Inflammatory macrophage treated with lipopolysaccharide for 4 hours (primary cell): ENCODE results near the gene ANO2.

ENCODE experiments used
- DNase-seq: peaks from one replicate; pipeline ENCODE4 v3.0.0-alpha.2; 2020

ANO2 gene

DNA sequence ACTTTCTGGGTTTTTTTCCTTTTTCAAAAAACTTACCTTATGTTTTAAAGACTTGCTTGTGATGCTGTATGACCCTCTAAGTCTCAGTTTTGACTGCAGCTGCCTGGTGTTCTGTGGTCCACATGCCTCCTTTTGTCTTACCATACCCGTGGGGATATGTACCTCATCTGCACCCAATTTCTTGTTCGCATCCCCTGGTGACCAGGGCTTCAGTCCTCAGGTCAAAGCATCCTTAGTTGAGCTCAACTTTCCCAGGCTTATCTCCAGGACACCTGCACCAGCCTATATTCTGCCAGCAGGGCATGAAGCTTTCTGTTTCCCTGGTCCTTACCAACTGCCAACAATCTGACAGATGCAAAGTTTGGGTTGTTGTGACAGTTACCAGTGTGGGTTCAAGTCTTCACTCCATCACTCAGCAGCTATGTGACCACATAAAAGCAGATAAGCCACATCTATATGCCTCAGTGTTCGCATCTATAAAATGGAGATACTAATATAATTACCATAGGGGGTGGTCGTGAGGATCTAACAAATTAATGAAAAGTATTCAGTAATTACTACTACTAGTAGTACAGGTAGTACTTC, 419.2 kb downstream of the ANO2 start:
- no peak for DNase-seq

- no peak for DNase-seq
These were observed 420.2 kb downstream of the ANO2 start for GRCh38 chr12:5524769-5525436.

DNA sequence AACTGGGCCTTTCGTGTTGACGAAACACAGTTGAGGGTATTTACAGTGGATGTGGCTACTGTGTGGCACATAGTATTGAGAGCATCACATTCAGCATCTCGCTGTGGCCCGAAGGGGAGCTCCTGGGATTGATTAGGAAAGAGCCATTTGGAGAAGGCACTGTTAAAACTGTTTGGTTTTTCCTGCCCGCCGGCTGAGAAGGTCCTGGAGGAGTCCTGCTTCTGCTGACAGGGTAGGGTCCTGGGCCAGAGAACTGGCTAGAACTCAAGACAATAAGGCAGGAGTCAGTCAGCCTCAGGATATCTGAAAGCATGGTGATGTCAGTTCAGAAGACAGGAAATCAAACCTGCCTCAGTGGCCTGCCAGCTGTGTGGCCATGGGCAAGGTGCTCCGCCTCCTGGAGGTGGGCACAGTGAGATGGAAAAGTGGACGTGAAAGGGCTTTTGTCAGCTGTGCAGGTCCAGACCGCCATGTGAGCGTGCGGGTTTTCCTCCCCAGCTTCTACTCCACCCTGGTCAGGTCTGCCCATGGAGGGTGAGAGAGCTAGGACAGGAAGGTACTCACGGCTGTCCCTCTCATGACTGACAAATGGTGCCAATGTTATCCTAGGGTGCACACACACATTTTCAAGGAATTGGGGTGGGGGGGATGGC, 420.8 kb downstream of the ANO2 start:
- no peak for DNase-seq

DNA sequence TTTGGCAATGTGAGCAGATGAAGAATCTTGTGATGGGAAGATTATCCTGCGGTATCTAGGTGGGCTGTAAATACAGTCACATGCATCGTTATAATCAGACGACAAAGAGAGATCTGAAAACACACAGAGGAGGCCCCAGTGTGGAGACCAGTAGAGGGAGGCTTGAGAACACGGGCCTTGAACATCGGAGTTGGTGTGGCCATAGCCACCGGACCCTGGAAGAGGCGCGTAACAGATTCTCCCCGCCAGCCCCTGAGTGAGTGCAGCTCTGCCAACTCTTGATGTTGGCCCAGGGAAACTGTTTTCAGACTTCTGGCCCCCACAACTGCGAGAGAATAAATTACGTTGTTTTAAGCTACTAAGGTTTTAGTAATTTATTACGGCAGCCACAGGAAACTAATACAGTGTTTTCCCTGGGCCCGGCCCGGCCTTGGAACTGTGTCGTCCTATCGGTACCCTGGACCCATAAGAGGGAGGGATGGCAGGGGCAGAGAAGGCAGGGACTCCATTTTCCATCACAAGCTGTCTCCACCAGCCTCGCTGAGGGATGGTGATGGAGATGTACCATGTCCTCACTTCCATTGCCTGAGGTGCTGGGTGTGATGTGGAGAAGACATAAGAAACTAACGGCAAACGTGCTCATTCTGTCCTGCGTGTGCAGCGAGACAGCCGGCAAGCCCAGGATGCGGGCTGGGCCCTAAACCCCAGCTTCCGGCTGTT, 421.5 kb downstream of the ANO2 start:
- DNase-seq: no peak

GRCh38 chr12:5522432-5523335, 422.4 kb downstream of the ANO2 start:
- no peak for DNase-seq

GRCh38 chr12:5521456-5522325, 423.4 kb downstream of the ANO2 start:
- DNase-seq: no peak

- DNase-seq: no peak
These were observed 424.2 kb downstream of the ANO2 start for GRCh38 chr12:5520831-5521230.

DNA sequence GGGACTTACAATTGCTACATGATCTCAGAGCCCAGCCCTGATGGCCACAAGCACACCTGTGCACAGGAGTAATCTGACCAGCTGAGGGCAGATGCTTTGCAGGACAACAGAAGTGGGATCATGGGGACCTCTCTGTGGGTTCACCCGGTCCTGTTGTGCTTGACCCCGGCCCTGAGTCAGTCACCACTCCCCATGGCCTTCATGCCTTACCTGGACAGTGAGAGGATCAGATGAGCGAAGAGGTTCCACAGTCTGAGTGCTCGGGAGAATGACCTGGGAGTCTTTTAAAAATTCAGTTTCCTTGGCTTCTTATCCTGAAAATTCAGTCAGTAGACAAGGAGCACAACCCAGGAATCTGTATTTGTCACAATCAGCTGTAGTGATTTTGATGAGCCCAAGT, 425.0 kb downstream of the ANO2 start:
- no peak for DNase-seq

DNA sequence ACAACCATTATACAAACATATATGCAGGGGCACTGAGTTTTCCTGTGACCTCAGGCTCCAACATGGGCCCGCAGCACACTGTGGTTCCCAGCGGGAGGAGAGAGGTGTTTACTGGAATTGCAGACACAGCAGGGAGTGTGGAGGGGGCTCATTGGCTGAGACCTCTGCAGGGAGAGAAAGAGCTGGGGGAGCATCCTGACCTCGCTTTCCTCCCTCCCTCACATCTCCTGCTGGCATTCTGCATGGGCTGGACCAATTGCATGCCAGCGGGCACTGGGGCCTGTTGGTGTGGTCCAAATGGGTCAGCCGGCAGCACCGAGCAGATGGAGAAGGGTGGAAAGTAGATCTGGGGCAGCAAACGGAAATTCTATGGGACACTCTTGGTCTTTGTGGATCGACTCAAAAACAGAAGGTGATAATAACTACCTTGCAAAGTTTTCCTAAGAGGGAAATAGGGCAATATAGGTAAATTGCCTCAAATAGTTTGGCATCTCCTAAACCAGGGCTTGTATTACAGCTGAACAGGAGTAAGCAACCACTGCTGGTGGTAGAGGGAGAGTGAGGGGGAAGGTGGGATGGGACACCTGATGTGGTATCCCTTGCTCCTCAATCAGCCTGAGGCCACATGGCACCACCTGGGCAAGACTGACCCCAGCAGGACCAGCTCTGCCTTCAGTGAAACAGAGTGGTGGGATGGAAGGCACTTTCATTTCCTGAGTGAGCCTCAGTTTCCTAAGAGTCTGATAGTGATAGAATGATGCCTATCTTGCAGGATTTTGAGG, 426.3 kb downstream of the ANO2 start:
- DNase-seq: no peak

DNA sequence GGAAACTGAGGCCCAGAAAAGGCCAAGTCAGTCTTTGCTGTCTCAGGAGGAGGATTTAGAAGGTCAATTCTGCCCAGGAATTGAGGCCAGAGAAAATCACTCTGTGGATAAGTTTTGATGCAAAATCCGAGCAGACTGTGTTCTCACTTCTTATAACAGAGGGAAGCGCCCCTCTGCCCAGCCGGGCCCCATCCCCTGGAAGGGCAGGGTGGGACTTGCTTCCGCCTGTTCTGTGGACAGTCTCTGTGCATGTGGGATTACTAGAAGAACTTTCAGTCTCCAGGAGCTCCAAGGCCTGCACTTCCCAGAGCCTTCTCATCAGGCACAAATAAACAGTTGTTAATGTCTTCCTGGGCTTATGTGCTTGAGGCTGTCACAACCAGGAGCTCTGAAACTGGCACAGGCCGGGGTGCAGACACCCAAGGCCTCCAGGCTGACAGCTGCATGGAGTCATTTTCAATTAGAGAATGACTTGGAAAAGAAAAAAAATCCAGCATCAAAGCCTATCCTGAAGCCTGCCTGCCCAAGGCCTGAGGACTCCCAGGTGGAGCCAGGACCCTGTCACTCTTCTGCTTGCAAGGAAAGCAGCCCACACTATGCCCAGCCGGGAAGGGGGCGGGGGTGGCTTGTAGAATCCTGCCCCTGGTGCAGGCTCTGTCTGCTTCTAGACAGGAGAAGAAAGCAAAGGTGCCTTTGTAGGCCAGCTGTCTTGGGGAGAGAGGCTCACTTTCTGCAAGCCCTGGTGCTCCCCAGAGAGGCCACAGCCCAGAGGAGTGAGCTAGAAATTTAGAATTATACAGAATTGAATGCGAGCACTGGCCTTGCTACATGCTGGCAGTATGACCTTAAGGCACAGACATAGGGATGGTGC, 428.5 kb downstream of the ANO2 start:
- no peak for DNase-seq

GRCh38 chr12:5515458-5515857, 429.6 kb downstream of the ANO2 start:
- no peak for DNase-seq

- DNase-seq: no peak
These were observed 430.5 kb downstream of the ANO2 start for GRCh38 chr12:5514545-5514944.

DNA sequence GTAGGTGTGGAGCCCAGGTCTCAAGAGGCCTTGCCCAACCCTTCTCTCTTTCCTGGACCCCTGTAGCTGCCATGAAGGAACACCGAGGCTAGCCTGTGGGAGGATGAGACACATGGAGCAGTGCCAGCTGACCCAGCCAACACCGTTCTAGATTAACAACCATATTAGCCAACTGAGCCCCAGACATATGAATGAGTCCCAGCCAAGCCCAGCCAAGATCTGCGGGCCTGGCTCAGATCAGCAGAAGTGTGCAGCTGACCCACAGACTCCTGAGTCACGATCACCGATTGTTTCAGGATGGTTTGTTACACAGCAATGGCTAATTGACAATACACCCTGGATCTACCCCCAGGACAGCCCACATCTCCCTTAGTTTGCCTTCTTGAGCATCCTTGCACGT, 431.0 kb downstream of the ANO2 start:
- DNase-seq: no peak

DNA sequence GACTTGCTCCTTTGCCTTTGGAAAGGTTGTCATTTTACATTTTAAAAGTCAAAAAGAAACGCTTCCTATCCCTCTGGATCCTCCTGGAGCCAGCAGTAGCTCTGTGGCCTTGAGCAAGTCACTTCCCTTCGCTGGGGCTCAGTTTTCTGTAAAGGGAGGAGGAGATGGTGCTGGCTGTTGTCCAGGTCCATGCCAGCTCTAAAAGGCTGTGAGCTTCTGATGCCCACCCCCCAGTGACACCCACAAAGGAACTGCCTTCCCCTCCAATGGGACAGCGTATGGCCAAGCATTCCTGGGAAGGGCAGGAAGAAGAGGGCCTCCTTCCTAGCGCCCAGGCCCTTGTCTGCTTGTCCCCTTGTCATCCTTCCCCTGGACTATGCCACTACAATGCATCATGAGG, 431.7 kb downstream of the ANO2 start:
- DNase-seq: no peak
